ENCODE measurements around the gene TIAM2. TPM values are rescaled to one million over a fixed set of nuclear protein-coding genes. Genes with fewer than 3 reads are reported as not detected.
"Not testable (repeated sequence)": the region's sequence is repeated elsewhere in the genome, so short reads cannot be mapped to it uniquely, and the experiment has no call there.

The TIAM2 gene
- polyA plus RNA-seq, 4 donors, result 7.8 to 34.4 (median 17.3) TPM

DNA sequence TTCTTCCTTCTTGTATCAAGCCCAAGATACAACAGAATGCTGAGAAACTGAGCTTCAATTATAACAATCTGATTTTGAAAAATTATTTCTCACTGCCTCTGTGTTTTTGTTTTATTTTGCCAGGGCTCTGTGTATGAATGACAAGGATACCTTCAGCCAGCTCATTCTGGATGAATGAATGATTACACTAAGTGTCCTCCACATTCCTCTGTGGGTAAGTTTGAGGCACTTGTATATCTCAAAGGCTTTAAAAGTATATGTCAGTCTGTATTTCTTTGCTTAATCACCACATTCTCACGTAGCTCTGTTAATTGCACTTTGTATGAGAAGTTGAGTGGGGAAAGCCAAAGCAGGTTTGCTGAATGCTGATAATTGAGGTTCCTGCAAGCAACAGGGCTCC is 95.1 kb downstream of the TIAM2 start:
- Histone ChIP-seq H3K27ac (ENCODE audit: low read depth in 1 of 3, low read length in 2 of 3) (no peak overlapping the region), H3K4me1 (ENCODE audit: control insufficient read depth in 3 of 3, insufficient read depth in 2 of 3, low read depth in 1 of 3, low read length in 2 of 3) (peaks cover 0 to 9% (median 2%) of the 10 kb centered on the region in 3 donors), H3K4me3 (ENCODE audit: low read depth in 1 of 3, low read length in 3 of 3) (no peak overlapping the region), H3K9me3 (ENCODE audit: control insufficient read depth in 2 of 2, insufficient read depth in 1 of 2, low read depth in 1 of 2, low read length in 1 of 2) (no peaks in the 10 kb centered on the region), H3K27me3 (ENCODE audit: control insufficient read depth in 3 of 3, insufficient read depth in 3 of 3, low read length in 3 of 3) (no peaks in the 10 kb centered on the region), H3K36me3 (ENCODE audit: control insufficient read depth in 3 of 3, insufficient read depth in 2 of 3, low read depth in 1 of 3, low read length in 3 of 3) (peaks cover 0 to 24% (median 5%) of the 10 kb centered on the region in 3 donors)
- FAIRE-seq (no peak), DNase-seq (no peak)
- WGBS, 3 donors, result 75 to 83% (median 77%) methylated on average over 1 of the region's 1 CpG

DNA sequence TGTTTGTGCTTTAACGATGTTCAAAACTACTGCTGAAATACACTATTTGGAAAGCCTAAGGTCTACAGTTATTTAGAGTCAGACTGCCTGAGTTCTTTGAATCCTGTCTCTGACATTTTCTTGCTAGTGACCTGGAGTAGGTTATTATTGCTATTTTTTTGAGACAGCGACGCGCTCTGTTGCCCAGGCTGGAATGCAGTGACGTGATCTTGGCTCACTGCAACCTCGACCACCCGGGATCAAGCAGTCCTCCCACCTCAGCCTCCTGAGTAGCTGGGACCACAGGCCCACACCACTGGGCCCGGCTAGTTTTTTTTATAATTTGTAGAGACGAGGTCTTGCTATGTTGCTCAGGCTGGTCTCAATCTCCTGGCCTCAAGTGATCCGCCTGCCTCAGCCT is 96.6 kb downstream of the TIAM2 start:
- Histone ChIP-seq H3K27ac (ENCODE audit: low read depth in 1 of 3, low read length in 2 of 3) (no peak overlapping the region), H3K36me3 (ENCODE audit: control insufficient read depth in 3 of 3, insufficient read depth in 2 of 3, low read depth in 1 of 3, low read length in 3 of 3) (peaks cover 0 to 24% (median 5%) of the 10 kb centered on the region in 3 donors), H3K27me3 (ENCODE audit: control insufficient read depth in 3 of 3, insufficient read depth in 3 of 3, low read length in 3 of 3) (no peaks in the 10 kb centered on the region), H3K4me1 (ENCODE audit: control insufficient read depth in 3 of 3, insufficient read depth in 2 of 3, low read depth in 1 of 3, low read length in 2 of 3) (no peaks in the 10 kb centered on the region), H3K9me3 (ENCODE audit: control insufficient read depth in 2 of 2, insufficient read depth in 1 of 2, low read depth in 1 of 2, low read length in 1 of 2) (no peaks in the 10 kb centered on the region), H3K4me3 (ENCODE audit: low read depth in 1 of 3, low read length in 3 of 3) (no peak overlapping the region)
- FAIRE-seq (no peak), DNase-seq (no peak)
- 95 to 98% (median 95%) methylated on average over 10 of the region's 10 CpGs for WGBS, 3 donors

DNA sequence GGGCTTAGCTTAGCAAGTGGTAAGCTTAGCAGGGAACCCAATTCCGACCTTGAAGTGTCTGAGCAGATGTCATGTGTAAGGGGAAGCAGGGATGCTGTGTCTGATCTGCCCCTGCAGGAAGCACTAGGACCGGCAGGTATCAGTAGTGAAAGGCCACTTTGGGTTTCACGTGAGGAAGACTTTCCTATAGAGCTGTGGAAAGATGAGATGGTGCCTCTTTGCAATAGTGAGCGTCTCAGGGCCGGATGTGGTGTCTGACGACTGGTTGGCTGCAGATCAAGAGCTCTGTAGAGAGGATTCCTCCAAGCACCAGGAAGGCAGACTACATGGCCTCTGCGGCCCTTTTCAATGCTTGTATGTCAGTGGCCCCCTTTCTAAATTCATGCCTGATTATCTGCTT is 98.3 kb downstream of the TIAM2 start:
- H3K4me3 ChIP-seq (ENCODE audit: low read depth in 1 of 3, low read length in 3 of 3), result no peak overlapping the region
- no peak overlapping the region for H3K27ac ChIP-seq (ENCODE audit: low read depth in 1 of 3, low read length in 2 of 3)
- H3K4me1 ChIP-seq (ENCODE audit: control insufficient read depth in 3 of 3, insufficient read depth in 2 of 3, low read depth in 1 of 3, low read length in 2 of 3), result no peaks in the 10 kb centered on the region
- WGBS, 3 donors, result 75 to 87% (median 81%) methylated on average over 7 of the region's 7 CpGs
- H3K36me3 ChIP-seq (ENCODE audit: control insufficient read depth in 3 of 3, insufficient read depth in 2 of 3, low read depth in 1 of 3, low read length in 3 of 3), result peaks cover 0 to 26% (median 5%) of the 10 kb centered on the region in 3 donors
- H3K9me3 ChIP-seq (ENCODE audit: control insufficient read depth in 2 of 2, insufficient read depth in 1 of 2, low read depth in 1 of 2, low read length in 1 of 2), result peaks cover 0 to 4% of the 10 kb centered on the region in 2 donors
- FAIRE-seq, result no peak
- H3K27me3 ChIP-seq (ENCODE audit: control insufficient read depth in 3 of 3, insufficient read depth in 3 of 3, low read length in 3 of 3), result no peaks in the 10 kb centered on the region
- DNase-seq, result peak in 1 of 2 donors; percentile 16

DNA sequence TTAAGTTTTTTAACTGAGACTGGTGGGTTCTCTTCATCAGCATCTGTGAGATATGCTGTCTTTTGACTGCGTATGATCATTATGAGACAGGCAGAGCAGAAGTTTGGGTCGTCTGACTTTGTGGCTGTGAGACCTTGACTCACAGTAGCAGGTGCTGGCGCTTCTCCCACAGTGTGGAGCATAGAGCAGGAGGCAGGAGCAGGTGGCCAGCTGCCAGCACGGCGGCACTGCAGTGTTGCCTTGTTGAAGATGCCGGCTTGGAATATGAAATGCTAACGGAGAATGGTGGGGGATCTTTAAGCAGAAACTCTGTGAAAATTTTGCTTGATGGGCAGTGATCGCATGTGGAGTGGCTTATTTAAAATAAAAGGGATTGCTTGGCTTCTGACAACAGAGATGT is 105.0 kb downstream of the TIAM2 start:
- peaks cover 0 to 4% of the 10 kb centered on the region in 2 donors for H3K9me3 ChIP-seq (ENCODE audit: control insufficient read depth in 2 of 2, insufficient read depth in 1 of 2, low read depth in 1 of 2, low read length in 1 of 2)
- peaks cover 0 to 3% (median 0%) of the 10 kb centered on the region in 3 donors for H3K36me3 ChIP-seq (ENCODE audit: control insufficient read depth in 3 of 3, insufficient read depth in 2 of 3, low read depth in 1 of 3, low read length in 3 of 3)
- H3K27me3 ChIP-seq (ENCODE audit: control insufficient read depth in 3 of 3, insufficient read depth in 3 of 3, low read length in 3 of 3), result no peaks in the 10 kb centered on the region
- FAIRE-seq (no peak), DNase-seq (peak in 1 of 2 donors; percentile 25)
- H3K4me1 ChIP-seq (ENCODE audit: control insufficient read depth in 3 of 3, insufficient read depth in 2 of 3, low read depth in 1 of 3, low read length in 2 of 3), result no peaks in the 10 kb centered on the region
- 22 to 78% (median 38%) methylated on average over 8 of the region's 8 CpGs for WGBS, 3 donors
- no peak overlapping the region for H3K27ac ChIP-seq (ENCODE audit: low read depth in 1 of 3, low read length in 2 of 3)
- no peak overlapping the region for H3K4me3 ChIP-seq (ENCODE audit: low read depth in 1 of 3, low read length in 3 of 3)

DNA sequence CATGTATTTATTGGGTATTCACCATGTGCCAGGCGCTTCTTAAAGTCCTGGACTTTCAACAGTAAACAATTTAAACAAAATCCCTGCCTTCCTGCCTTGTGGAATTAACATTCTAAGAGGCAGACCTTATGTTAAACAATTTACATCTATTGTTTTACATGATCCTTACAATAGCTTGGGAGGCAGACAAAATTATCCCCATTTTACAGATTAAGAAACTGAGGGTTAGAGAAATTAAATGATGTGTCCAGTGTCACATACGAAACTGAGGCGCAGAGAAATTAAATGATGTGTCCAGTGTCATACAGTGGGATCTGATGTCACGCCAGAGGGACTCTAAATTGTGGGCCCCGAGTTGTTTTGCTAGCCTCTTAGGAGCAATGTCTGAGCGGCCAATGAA is 105.5 kb downstream of the TIAM2 start:
- Histone ChIP-seq H3K9me3 (ENCODE audit: control insufficient read depth in 2 of 2, insufficient read depth in 1 of 2, low read depth in 1 of 2, low read length in 1 of 2) (peaks cover 0 to 4% of the 10 kb centered on the region in 2 donors), H3K4me3 (ENCODE audit: low read depth in 1 of 3, low read length in 3 of 3) (no peak overlapping the region), H3K27me3 (ENCODE audit: control insufficient read depth in 3 of 3, insufficient read depth in 3 of 3, low read length in 3 of 3) (no peaks in the 10 kb centered on the region), H3K36me3 (ENCODE audit: control insufficient read depth in 3 of 3, insufficient read depth in 2 of 3, low read depth in 1 of 3, low read length in 3 of 3) (peaks cover 0 to 3% (median 0%) of the 10 kb centered on the region in 3 donors), H3K4me1 (ENCODE audit: control insufficient read depth in 3 of 3, insufficient read depth in 2 of 3, low read depth in 1 of 3, low read length in 2 of 3) (no peaks in the 10 kb centered on the region), H3K27ac (ENCODE audit: low read depth in 1 of 3, low read length in 2 of 3) (no peak overlapping the region)
- 84 to 96% (median 88%) methylated on average over 6 of the region's 6 CpGs for WGBS, 3 donors
- no peak for DNase-seq
- FAIRE-seq, result no peak

DNA sequence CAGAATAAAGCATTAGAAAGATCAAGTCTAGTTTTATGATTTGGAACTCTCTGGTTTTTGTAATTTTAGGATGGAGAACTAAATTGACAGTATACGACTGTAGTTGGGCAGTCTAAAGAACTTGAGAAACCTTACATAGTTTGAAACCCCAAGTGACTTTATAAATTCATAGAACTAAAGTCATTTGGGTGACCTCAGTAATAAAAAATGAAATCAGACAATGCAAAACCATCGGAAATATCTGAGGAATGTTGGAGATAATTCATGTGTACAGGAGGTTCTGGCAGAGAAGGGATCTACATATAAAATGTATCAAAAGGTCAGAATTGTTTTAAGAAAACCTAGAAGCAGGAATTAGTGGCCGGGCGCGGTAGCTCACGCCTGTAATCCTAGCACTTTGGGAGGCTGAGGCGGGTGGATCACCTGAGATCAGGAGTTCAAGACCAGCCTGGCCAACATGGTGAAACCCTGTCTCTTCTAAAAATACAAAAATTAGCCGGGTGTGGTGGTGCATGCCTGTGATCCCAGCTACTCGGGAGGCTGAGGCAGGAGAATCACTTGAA is 108.0 kb downstream of the TIAM2 start:
- not testable (repeated sequence) for DNase-seq; H3K27me3 ChIP-seq (ENCODE audit: control insufficient read depth in 3 of 3, insufficient read depth in 3 of 3, low read length in 3 of 3); H3K4me3 ChIP-seq (ENCODE audit: low read depth in 1 of 3, low read length in 3 of 3); H3K4me1 ChIP-seq (ENCODE audit: control insufficient read depth in 3 of 3, insufficient read depth in 2 of 3, low read depth in 1 of 3, low read length in 2 of 3); FAIRE-seq; H3K36me3 ChIP-seq (ENCODE audit: control insufficient read depth in 3 of 3, insufficient read depth in 2 of 3, low read depth in 1 of 3, low read length in 3 of 3); H3K9me3 ChIP-seq (ENCODE audit: control insufficient read depth in 2 of 2, insufficient read depth in 1 of 2, low read depth in 1 of 2, low read length in 1 of 2); H3K27ac ChIP-seq (ENCODE audit: low read depth in 1 of 3, low read length in 2 of 3)
- WGBS, 3 donors, result 90 to 92% (median 91%) methylated on average over 9 of the region's 9 CpGs

DNA sequence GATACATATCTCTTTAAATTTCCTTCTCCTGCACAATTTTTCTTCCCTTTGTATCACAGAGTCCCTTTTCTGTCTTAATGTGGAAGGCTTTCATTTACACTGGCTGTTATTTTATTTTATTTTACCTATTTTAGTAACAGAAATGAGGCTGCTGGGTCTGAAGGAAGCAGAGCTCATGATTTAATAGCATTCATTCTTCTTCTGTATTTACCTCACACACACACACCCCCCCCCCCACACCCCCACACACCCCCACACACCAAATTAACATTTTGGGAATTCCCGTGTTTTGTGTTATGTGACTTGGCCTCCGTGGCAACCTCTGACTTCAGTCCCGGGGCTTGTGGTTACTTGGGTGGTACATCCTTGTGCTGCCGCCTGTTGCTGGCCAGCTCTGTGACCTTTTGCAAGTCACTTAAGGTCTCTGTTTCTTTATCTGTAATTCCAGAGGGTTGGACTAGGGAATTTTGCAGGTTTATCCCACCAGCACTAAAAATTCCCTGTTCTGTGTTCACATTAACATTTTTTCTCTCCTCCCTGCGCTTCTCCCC is 108.8 kb downstream of the TIAM2 start:
- no peak for DNase-seq
- Histone ChIP-seq H3K9me3 (ENCODE audit: control insufficient read depth in 2 of 2, insufficient read depth in 1 of 2, low read depth in 1 of 2, low read length in 1 of 2) (no peaks in the 10 kb centered on the region), H3K4me3 (ENCODE audit: low read depth in 1 of 3, low read length in 3 of 3) (no peak overlapping the region), H3K27ac (ENCODE audit: low read depth in 1 of 3, low read length in 2 of 3) (no peak overlapping the region), H3K4me1 (ENCODE audit: control insufficient read depth in 3 of 3, insufficient read depth in 2 of 3, low read depth in 1 of 3, low read length in 2 of 3) (no peaks in the 10 kb centered on the region), H3K27me3 (ENCODE audit: control insufficient read depth in 3 of 3, insufficient read depth in 3 of 3, low read length in 3 of 3) (no peaks in the 10 kb centered on the region), H3K36me3 (ENCODE audit: control insufficient read depth in 3 of 3, insufficient read depth in 2 of 3, low read depth in 1 of 3, low read length in 3 of 3) (no peaks in the 10 kb centered on the region)
- 58 to 82% (median 71%) methylated on average over 5 of the region's 5 CpGs for WGBS, 3 donors
- no peak for FAIRE-seq

DNA sequence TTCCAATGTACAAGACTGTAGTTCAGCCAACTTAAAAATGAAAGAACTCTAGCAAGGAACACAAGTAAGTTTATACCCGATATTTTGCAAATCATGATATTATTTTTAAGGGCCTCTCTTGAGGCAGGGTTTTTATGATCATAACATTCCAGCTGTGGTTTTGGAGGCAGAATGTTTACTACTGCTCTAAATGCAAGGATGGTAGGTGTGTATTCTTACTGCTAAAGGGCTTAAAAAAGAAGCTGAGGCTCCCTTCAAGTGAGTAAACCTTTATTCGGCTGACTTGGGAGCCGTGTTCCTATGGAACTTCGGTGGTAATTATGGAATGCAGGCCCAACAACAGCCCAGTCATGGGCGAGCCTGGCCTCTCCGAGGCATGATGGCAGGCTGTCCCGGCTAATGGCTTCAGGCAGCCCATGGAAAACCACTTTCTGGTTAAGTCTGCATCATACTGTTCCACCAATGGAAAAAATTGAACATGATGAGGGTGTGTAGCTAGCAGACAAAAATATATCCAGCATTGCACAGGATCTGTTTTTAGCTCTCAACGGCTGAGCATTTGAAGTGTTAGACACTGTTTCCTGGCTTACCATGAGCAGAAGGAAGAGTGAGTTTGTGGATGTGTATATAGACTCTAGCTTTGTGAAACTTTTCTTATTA is 111.5 kb downstream of the TIAM2 start:
- Histone ChIP-seq H3K27ac (ENCODE audit: low read depth in 1 of 3, low read length in 2 of 3) (no peak overlapping the region), H3K36me3 (ENCODE audit: control insufficient read depth in 3 of 3, insufficient read depth in 2 of 3, low read depth in 1 of 3, low read length in 3 of 3) (no peaks in the 10 kb centered on the region), H3K9me3 (ENCODE audit: control insufficient read depth in 2 of 2, insufficient read depth in 1 of 2, low read depth in 1 of 2, low read length in 1 of 2) (no peaks in the 10 kb centered on the region), H3K27me3 (ENCODE audit: control insufficient read depth in 3 of 3, insufficient read depth in 3 of 3, low read length in 3 of 3) (no peaks in the 10 kb centered on the region), H3K4me3 (ENCODE audit: low read depth in 1 of 3, low read length in 3 of 3) (no peak overlapping the region), H3K4me1 (ENCODE audit: control insufficient read depth in 3 of 3, insufficient read depth in 2 of 3, low read depth in 1 of 3, low read length in 2 of 3) (no peaks in the 10 kb centered on the region)
- DNase-seq (no peak), FAIRE-seq (no peak)
- WGBS, 3 donors, result 76 to 87% (median 87%) methylated on average over 8 of the region's 8 CpGs
